GM21723 (cell line): ENCODE data around the gene PGAP2.
"Not testable (repeated sequence)": the region's sequence is repeated elsewhere in the genome, so short reads cannot be mapped to it uniquely, and the experiment has no call there.

Source experiments
- ATAC-seq: cut with Tn5 transposase; IDR thresholded peaks from one replicate; pipeline ENCODE4 v1.9.1; 2021; ENCODE audit warnings: mild to moderate bottlenecking, moderate library complexity; ENCODE audit not compliant: unreplicated experiment

PGAP2 gene

GRCh38 chr11:3807909-3808860, at the start of gene PGAP2:
PGAP2 (plus strand) TSS chr11:3808560; CDS start chr11:3811260, 2,700 bp downstream.
- peak; percentile 80 for ATAC-seq

DNA sequence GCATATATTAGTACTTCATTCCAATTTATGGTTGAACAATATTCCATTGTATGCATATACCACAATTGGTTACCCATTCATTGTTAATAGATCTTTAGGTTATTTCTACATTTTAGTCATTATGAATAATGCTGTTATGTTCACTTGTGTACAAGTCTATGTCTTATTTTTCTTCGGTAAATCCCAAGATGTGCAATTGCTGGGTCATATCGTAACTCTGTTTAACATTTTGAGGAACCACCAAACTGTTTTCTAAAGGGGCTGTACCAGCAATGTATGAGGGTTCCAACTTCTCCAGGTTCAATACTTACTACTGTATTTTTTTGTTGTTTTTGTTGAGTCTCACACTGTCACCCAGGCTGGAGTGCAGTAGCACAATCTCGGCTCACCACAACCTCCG, 44.1 kb upstream of the PGAP2 start:
- ATAC-seq, result no peak

- ATAC-seq, result not testable (repeated sequence)
These were observed 41.5 kb upstream of the PGAP2 start for GRCh38 chr11:3766836-3767235.

GRCh38 chr11:3767536-3767935, 40.8 kb upstream of the PGAP2 start:
- no peak for ATAC-seq

- ATAC-seq, result no peak
These were observed 35.2 kb upstream of the PGAP2 start for GRCh38 chr11:3773180-3773579.

GRCh38 chr11:3775736-3776406, 32.5 kb upstream of the PGAP2 start:
- no peak for ATAC-seq

GRCh38 chr11:3781423-3781822, 26.9 kb upstream of the PGAP2 start:
- ATAC-seq, result no peak

DNA sequence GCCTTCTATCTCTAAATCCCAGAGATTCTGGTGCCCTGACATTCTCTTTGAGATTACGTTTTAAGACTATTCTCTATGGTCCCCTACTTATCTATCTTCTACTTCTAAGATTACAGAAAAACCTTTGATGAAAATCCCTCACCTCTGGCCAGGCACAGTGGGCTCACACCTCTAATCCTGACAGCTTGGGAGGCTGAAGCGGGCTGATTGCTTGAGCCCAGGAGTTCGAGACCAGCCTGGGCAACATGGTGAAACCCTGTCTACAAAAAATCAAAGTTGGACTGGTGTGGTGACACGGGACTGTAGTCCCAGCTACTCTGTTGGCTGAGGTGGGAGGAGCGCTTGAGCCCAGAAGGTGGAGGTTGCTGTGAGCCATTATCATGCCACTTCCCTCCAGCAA, 25.4 kb upstream of the PGAP2 start:
- no peak for ATAC-seq

GRCh38 chr11:3783611-3784010, 24.7 kb upstream of the PGAP2 start:
- no peak for ATAC-seq

DNA sequence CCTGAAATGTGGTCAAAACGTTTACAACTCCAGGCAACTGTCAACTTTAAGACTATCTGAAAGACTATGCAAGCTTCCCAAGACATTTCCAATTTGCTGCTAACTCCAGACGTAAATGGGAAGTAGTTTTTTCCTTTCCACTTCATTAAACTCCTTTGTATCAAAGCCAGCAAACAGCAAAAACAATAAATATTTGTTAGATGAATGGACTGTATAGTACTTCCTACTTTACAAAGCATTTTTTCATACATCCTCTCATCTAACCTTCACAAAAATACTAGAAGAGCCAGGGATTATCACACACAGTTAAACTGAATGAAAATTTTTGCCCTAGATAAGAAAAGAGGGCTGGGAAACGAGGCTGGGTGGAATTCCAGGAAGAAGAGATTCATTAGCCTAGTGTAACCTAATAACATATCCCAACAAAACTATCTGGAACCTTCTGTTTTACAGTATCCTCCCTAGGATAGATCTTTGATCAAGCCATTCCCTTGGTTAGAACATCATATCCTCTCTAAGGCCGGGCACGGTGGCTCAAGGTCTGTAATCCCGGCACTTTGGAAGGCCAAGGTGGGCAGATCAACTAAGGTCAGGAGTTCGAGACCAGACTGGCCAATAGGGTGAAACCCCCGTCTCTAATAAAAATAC, 21.5 kb upstream of the PGAP2 start:
- no peak for ATAC-seq

DNA sequence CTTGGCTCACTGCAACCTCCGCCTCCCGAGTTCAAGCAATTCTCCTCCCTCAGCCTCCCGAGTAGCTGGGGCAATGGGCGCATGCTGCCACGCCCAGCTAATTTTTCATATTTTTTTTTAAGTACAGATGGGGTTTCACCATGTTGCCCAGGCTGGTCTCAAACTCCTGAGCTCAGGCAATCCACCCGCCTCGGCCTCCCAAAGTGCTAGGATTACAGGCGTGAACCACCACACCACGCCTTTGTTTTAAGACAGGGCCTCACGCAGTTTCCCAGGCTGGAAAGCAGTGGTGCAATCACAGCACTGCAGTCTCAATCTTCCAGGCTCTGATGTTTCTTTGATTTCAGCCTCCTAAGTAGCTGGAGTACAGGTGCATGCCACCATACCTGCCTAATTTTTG, 14.0 kb upstream of the PGAP2 start:
- ATAC-seq, result not testable (repeated sequence)

- ATAC-seq, result no peak
These were observed 13.0 kb upstream of the PGAP2 start for GRCh38 chr11:3795131-3796001.

- no peak for ATAC-seq
These were observed 12.4 kb upstream of the PGAP2 start for GRCh38 chr11:3796002-3796311.

DNA sequence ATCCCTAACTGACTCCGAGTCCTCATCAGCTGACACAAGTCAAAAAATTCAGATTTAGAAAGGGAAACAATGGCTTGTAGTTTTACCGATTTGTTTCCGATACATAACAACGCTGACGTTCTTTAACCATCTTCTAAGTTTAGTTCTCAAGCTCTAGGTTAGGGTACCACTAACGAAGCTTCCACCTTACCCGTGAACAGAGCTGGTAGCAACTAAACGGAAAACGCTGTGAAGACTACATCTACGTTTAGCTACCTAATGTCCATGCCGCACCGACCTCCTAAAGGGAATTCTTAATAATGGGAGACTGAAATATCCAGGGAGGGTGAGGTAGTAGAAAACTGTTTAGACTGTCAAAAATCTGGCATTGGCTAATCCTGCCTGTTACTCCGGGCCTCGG, 12.0 kb upstream of the PGAP2 start:
- ATAC-seq, result no peak

GRCh38 chr11:3796801-3797328, 11.5 kb upstream of the PGAP2 start:
- ATAC-seq, result peak; percentile 25

GRCh38 chr11:3797329-3798090, 10.8 kb upstream of the PGAP2 start, which contains the start of gene NUP98:
NUP98 (minus strand) TSS chr11:3797554; CDS start chr11:3782117, 15,437 bp downstream.
- ATAC-seq, result peak; percentile 98

DNA sequence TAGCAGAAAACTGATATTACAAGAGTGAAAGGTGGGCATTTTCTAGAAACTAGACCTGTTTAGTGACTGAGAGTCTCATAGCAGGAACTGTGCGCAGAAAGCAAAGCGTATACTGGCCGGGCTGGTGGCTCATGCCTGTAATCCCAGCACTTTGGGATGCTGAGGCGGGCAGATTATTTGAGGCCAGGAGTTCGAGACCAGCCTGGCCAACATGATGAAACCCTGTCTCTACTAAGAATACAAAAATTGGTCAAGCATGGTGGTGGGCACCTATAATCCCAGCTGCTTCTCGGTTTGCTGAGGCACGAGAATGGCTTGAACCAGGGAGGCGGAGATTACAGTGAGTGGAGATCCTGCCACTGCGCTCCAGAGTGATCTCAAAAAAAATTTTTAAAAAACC, 9.2 kb upstream of the PGAP2 start:
- no peak for ATAC-seq

DNA sequence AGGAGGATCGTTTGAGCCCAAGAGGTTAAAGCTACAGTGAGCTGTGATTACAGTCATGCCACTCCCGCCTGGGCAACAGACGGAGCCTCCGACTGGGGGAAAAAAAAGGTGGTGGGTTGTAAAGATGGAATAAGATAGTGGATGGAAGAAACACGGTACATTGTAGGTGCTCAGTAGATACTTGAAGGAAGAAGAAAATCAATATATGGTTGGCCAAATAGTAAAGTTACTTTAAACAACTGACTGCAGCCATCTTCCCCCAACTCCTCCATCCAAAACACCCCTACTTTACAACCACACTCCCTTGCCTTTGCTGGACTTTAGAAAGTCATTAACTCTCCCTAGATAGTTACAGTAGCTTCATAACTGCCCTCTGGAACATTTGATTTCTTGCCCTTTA, 8.5 kb upstream of the PGAP2 start:
- ATAC-seq, result no peak

DNA sequence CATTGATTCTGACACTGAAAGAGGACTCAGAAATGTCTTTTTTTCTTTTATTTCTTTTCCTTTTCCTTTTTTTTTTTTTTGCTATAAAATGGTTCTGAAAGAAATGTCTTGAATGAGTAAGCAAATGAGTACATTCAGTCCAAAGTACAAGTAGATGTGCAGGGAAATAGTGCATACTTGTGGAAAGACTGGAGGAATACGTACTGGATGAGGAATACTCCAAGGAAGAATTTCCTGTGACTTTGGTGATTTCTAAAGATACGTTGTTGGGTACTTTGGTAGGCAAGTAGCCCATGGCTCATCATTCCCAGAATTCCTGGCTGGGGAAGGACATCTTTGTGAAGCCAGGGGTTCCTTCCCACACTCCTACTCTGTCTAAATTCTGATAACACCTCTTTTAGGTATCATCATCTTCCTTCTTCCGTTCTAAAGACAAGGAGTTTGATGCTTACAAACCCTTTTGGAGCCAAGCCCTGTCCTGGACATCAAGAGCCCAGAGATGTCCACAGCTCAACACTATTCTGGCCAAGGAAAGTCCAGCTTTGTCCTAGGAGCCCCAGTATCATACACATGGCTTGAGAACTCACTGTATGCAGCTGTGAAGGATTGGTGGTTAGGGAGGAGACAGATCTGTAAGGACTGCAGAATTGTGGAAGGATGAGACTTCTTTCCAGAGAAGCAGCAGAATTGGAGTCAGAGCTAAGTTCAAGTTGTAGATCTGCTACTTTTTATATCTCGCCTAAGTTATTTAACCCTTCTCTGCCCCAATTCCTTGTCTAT, 6.2 kb upstream of the PGAP2 start:
- ATAC-seq, result no peak
